HG03060 (cell line): ENCODE results near the gene GET4.

ENCODE experiments used
- ATAC-seq: cut with Tn5 transposase; IDR thresholded peaks from one replicate; pipeline ENCODE4 v1.9.1; 2021; ENCODE audit warnings: low read depth, moderate number of reproducible peaks; ENCODE audit not compliant: unreplicated experiment

Gene GET4, protein sequence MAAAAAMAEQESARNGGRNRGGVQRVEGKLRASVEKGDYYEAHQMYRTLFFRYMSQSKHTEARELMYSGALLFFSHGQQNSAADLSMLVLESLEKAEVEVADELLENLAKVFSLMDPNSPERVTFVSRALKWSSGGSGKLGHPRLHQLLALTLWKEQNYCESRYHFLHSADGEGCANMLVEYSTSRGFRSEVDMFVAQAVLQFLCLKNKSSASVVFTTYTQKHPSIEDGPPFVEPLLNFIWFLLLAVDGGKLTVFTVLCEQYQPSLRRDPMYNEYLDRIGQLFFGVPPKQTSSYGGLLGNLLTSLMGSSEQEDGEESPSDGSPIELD

DNA sequence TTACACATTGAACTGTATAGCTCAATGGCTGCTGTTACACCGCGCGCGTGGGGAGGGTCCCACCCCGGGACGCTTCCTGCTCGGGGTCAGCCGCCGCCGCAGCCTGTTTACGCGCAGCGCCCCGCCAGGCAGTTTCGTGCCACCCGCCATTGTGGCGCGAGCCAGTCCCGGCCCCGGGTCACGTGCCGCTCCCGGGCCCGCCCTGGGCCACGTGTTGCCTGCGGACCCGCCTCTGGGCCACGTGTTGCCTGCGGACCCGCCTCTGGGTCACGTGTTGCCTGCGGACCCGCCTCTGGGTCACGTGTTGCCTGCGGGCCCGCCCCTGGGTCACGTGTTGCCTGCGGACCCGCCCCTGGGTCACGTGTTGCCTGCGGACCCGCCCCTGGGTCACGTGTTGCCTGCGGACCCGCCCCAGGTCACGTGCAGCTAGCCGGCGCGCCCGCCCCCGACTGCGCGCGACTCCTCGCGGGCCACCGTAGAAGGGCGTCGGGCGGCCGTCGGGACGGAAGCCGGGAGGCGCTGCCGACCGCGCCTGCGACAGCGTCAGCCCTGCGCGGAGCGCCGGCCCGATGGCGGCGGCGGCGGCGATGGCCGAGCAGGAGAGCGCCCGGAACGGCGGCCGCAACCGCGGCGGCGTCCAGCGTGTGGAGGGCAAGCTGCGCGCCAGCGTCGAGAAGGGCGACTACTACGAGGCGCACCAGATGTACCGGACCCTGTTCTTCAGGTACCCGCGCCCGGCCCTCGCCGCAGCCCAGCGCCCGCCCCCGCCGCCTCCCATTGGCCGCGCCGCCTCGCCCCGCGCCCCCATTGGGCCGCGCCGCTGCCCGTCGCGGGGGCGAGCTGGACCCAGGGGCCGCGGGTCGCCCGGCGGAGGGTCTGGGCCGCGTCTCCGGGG lies at the start of gene GET4:
Gene GET4, plus strand, starts transcription at position 478 of the 895 bp plus-strand sequence. Its CDS starts 92 bp downstream, at position 570.
- ATAC-seq: peak; percentile 46

DNA sequence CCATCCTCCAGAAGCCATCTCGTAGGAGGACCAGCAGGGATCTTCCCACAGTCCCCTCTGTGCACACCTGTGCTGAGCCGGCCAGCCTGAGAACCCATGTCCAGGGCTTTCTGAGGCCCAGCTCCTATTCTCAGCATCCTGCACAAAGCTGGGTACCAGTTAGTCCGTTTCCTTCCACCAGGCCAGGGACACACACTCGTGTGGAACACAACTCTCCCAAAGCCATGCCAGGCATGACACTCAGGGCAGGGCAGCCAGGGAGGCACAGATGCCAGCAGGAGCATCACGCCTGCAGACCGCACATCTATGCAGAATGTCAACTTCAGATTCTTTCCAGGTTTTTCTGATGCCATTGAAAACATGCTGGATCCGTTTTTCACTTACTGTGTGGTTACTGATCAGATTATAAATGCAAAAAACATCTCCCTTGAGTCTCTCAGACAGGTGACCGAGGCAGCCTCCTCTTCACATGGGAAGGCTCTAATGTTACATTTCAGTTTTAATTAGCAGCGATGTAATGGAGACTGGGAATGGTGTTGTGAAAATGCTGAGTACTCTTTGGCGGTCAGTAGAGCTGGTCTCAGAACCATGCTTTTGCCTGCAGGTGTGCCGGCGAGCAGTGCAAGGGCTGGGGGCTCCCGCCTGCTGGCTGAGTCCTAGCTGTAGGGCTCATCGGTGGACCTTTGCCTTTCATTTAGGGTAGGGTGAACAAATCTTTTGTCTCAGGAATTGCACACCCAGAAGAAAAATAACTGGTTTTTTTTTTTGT lies 47.4 kb upstream of the GET4 start:
- no peak for ATAC-seq

DNA sequence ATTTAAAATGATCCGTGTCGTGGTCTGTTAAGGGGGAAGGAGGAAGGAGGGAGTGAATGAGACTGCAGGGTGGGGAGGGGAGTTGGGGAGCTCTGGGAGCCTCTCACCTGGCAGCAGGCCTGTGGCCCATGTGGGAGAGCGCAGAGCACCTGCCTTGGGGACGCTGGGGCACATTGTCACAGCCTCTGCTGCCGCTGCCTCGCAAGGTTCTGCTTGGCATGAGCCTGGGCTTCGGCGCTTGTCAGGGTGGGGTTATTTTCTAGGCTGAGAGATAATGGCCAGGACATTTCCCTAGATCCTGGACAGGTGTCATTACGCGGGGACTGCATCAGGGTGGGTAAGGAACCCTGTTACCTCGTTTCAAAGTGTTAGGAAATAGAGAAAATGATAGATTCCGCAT lies 46.3 kb upstream of the GET4 start:
- no peak for ATAC-seq

DNA sequence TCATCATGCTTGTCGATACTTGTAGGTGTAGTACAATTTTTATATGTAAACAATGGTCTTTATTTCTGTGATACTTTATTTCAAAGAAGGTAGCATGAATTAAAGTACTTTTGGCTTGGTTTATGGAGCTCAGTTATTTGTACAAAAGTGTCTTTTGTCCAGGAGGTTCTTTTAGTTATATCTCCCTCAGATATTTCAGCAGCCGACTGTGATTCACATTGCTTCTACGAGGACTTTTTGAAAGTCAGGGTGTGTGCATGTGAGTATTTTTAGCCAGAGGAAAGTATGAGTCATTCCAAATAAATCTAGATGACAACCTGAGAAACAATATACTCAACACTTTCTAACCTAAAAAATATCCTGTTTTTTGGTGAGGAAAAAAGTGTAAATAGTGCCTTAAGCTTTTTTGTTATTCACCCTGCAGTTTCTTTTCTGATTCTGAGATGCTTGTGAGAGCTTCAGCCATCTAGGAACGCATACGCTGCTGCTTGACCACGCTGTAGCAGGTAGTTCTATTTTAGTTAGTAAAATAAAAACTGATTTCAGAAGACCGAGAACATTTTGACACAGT lies 44.7 kb upstream of the GET4 start:
- peak; percentile 54 for ATAC-seq

DNA sequence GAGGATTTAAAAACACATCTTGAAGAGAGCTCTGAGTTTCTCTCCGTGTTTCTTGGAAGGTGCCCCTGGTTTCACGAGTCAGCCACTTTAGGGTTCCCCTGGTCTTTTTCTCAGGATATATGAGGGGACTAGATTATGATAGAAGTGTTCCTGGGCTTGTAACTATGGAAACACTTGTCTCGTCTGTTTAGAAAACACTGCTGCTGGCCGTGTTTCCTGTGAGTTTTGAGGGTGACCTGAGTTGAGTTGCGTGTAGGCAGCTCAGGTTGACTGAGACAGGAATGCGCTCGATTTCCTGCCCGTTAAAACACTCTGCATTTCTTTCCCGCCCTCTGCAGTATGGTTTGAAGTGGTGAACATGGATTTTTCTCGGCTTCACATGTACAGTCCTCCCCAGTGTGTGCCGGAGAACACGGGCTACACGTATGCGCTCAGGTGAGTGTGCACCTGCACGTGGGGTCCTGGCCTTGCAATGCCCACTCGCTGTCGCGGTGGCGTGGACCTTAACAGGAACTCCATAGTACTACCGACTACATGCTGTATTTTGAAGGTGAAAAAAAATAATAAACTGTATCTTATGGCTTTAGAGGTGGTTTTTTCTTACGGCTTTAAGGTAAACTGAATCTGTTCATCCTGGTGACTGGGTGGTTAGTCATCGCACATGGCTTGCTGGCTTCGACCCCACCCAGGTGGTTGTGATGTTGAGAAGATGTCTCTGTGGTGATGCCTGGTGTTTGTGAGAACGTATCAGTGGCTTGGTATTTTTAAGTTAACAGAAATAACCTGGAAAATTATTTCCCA lies 44.0 kb upstream of the GET4 start, which contains the start of gene SUN1:
Gene SUN1, plus strand, starts transcription at position 310 of the 801 bp plus-strand sequence. Its CDS starts 49 bp downstream, at position 359.
- peak; percentile 18 for ATAC-seq

DNA sequence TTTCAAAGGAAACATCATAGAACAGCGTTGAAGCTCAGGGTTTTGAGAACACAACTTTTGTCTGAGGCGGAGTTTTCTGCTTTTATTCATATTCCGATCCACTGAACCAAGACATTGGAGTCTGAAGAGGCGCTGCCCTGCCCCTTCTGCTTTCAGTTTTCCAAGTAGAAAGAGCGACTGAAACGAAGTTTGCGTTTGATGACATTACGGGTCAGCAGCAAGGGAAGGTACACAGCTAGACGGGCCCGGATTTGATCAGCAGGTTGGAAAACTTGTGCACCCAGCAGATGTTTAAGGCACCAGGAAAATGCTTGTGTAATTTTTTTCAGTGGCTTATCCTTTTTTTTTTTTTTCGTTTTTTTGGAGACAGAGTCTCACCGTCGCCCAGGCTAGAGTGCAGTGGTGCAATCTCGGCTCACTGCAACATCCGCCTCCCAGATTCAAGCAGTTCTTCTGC lies 43.4 kb upstream of the GET4 start:
- ATAC-seq: no peak

DNA sequence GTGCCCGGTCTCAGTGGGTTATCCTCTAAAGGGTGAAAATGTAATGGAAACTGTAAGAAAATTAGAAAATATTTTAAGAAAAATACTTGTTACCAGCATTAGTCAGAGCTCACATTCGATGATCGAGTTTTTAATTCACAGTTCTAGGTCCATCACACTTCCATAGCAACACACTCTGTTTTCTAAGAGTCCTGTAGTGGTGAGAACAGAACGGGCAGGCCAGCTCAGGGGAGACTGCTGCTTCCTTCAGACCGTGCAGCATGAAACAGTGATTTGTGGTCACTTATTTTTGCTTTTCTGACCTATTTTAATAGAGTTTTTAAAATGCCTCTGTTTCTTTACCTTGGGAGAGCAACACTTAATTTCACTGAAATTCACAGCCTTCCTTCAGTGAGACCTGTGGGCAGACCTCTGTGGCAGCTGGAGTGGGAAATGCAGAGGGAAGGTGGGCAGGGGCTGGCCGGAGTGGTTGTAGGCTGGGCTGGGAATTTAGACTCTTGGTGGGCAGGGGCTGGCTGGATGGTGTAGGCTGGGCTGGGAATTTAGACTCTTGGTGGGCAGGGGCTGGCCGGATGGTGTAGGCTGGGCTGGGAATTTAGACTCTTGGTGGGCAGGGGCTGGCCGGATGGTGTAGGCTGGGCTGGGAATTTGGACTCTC lies 42.6 kb upstream of the GET4 start:
- ATAC-seq: no peak

DNA sequence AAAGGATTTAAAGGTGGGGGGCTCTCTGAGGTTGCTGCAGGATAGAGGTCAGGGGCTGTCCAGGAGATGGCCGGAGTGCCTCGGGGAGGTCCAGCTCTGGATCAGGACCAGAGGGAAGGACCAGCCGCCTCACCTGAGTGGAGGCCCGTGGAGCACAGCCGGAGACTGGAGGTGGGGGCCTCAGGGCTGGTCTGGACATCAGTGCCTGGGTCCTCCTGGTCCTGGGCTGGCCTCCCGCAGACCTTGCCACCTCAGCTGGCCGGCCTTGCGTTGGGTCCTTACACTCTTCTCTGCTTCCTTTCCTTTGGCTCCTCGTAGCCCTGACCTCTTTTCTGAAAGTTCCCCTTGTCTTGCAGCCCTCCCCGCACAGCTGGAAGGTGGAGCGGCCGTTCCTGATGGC lies 42.1 kb upstream of the GET4 start:
- ATAC-seq: no peak

DNA sequence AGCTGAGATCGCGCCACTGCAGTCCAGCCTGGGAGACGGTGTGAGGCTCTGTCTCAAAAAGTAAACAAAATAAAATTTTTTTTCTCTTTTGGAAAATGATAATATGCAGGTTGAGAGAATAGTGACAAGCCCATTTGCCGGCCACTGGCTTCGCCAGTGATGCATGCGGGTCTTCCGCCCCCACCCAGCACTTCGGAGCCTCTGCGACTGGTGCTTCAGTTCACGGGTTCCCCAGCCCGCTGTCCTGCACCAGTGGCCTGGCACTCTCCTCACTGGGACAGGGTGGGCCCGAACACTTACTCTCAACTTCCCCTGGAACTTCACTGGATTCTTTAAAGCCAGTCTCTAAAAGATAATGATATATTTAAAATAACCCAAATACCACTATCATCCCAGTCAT lies 41.3 kb upstream of the GET4 start:
- no peak for ATAC-seq

DNA sequence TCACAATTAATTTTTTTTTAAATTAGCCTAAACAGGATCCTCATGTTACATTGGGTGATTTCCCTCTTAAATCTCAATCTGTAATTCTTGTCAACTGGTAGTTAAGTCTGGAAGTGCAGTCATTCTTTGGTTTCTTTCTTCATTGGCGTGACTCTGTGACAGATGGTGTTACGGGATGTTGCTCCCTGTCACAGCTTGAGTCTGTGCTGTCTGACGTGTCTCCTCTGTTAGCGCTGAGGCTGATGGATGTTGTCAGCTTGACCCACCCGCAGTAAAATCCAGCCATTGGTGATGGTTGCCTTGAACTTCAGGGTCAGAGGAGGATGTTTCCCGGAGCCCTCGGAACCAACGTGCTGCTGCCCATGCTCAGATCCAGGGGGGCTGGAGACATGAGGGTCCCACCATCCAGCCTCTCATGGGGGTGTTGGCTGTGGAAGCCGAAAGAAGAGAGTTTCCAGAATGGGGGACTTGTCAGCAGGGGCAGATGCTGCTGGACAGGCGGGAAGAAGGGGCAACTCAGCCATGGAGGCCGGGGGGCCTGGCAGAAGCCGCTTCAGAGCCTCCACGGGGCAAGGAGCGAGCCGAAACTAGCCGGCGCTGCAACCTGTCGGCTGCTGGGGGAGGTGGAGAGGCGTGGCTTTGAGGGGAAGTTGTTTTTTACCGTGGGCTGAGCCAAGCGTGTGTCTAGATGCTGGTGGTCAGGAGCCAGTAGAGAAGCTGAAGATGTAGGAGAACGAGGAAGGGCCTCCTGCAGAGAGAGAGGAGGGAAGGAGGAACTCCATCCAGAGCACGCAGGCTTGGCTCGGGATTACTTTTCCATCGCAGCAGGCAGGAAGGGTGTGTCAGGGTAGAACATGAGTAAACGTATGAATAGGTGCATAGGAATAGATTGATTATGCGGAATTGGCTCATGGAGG lies 40.6 kb upstream of the GET4 start:
- no peak for ATAC-seq

DNA sequence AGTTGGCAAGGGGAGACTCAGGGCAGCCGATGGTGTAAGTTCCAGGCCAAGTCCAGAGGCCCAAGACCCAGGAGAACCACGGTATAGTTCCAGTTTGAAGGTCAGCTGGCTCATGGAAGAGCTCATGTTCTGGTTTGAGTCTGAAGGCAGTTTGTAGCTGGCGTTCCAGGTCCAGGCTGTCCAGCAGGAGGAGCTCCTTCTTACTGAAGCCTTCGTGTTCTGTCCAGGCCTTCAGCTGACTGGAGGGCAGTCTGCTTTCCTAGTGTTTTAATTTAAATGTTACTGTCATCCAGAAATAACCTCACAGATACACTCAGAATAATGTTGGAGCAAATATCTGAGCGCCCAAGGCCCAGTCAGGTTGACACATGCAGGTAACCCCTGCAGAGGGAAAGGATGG lies 39.9 kb upstream of the GET4 start:
- ATAC-seq: no peak

DNA sequence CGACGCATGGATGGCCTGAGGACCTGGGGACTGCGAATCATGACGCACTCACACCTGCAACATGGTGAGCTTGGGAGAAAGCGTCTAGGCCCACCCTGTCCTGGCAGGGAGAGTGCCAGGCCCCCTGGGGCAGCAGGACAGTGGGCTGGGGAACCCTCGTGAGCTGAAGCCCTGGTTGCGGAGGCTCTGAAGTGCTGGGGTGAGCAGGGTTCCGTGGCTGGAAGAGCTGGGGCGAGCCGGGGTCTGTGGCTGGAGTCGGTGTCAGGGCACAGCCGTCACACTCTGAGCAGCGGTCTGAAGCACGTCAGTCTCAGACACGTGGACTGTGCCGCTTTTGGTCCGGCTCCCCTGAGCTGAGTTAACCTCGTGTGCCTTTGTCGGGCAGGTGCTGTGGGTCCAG lies 39.4 kb upstream of the GET4 start:
- no peak for ATAC-seq

DNA sequence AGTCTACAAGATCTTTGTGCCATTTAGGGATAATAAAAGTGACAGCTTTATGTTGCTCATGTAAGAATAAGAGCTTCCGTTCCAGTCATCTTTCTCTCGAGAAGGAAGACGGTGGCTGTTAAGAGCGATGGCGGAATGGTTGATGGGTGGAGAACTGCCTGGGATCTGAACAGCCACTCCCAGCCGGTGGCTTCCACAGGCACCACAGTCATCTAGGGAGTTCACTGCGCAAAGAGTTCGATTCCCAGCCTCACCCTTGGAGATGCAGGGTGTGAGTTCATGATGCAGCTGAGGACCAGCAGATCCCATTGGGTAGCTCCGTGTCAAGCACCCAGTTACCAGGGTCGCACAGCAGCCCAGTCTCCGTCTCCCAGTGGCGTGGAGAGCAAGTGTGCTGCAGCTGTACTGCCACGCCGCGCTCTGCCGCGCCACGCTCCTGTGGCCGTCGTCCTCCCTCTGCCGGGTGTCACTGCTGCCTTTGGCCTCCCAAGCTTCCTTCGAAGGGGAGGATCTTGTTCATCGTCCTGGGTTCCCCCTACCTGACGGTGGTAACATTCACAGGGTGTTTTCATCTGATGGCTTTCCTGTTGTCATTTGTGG lies 36.3 kb upstream of the GET4 start:
- ATAC-seq: no peak

DNA sequence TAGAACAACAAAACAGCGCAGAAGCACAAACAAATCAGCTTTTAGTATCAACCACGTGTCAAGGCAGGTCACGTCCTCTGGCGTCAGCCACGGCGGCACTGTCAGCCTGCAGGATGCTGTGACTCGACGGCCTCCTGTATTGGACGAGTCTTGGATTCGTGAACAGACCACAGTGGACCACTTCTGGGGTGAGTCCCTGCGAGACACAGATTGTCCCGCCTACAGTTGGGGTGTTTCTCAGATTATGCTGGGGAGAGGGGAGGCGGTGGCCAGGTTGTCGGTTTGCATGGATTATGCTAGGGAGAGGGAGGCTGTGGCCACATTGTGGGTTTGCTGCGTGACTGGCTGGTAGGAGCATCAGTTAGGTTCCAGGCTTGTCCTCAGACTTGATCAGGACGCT lies 34.4 kb upstream of the GET4 start:
- ATAC-seq: no peak

DNA sequence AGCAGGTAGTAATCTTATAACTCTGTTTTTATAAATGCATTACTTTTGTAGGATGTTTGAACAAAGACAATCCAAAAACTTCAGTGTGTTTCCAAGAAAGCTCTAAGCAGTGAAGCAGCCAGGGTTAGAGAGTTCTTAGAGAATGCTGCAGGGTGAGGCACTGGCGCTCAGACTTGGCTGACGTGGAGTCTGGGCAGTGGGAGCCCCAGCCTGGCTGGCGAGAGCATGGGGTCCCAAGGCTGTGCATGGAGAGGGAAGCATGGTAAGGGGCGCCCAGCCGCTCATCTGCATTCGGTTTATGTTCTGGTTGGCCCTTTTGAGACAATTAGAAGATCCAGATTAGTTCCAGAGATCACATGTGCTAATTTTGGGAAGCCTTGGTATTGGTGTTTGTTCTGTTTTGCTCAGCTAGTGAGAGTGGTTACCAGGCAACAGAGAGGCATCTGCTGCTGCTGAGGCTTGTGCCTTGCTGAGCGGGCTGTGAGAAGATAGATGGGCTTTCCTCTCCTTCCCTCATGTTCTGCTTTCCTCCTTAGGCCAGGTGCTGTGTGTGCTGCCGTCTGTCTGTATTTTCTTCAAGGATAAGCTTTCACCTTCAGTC lies 33.8 kb upstream of the GET4 start:
- ATAC-seq: no peak

DNA sequence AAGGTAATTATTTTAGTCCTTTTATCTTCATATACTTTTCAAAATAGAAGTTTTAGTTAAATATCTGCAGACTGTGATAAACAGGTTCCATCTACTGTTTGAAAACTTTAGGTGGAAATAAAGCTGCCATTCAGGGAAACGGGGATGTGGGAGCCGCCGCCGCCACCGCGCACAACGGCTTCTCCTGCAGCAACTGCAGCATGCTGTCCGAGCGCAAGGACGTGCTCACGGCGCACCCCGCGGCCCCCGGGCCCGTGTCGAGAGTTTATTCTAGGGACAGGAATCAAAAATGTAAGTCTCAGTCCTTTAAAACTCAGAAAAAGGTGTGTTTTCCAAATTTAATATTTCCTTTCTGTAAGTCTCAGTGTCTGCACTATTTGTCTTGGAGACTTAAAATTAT lies 33.1 kb upstream of the GET4 start:
- no peak for ATAC-seq

DNA sequence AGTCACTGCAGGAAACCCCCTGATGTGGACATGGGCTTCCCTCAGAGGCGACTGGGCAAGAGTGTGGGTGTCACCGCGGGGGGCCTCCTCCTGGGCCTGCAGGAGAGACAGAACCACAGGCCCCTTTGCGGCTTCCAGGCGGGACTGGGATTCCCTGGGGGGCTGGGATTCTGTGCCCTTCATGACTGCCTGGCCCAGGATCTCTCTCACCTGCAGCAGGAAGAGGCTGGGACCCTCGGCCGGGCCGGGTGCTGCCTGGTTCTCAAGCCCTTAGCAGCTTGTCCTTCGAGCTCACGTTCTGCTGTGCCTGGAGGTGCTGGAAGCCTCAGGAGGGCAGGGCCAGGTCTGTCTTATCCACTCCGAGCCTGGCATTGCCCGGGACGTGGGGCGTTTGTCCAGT lies 32.3 kb upstream of the GET4 start:
- no peak for ATAC-seq
